GM18870 (cell line): ENCODE data around the gene CDC5L.
"Not testable (repeated sequence)": the region's sequence is repeated elsewhere in the genome, so short reads cannot be mapped to it uniquely, and the experiment has no call there.

Experiments
- ATAC-seq: cut with Tn5 transposase; IDR thresholded peaks from one replicate; pipeline ENCODE4 v1.9.1; 2021; ENCODE audit warnings: moderate library complexity; ENCODE audit not compliant: unreplicated experiment

Gene CDC5L

GRCh38 chr6:44449181-44449580 is 61.7 kb downstream of the CDC5L start:
- not testable (repeated sequence) for ATAC-seq

- ATAC-seq = no peak
These were observed 64.5 kb downstream of the CDC5L start for GRCh38 chr6:44451803-44452695.

- ATAC-seq = no peak
These were observed 65.2 kb downstream of the CDC5L start for GRCh38 chr6:44452725-44453124.

GRCh38 chr6:44453146-44453545 is 65.6 kb downstream of the CDC5L start:
- no peak for ATAC-seq

- ATAC-seq = no peak
These were observed 66.7 kb downstream of the CDC5L start for GRCh38 chr6:44454198-44454597.

GRCh38 chr6:44456070-44456965 is 68.8 kb downstream of the CDC5L start:
- ATAC-seq = no peak

GRCh38 chr6:44456966-44457292 is 69.4 kb downstream of the CDC5L start:
- ATAC-seq = no peak

- no peak for ATAC-seq
These were observed 70.1 kb downstream of the CDC5L start for GRCh38 chr6:44457596-44457995.

- ATAC-seq = no peak
These were observed 71.0 kb downstream of the CDC5L start for GRCh38 chr6:44458551-44458950.

GRCh38 chr6:44462335-44462734 is 74.8 kb downstream of the CDC5L start:
- no peak for ATAC-seq

GRCh38 chr6:44462797-44463727 is 75.6 kb downstream of the CDC5L start:
- ATAC-seq = no peak

GRCh38 chr6:44463728-44464450 is 76.4 kb downstream of the CDC5L start:
- ATAC-seq = no peak

- no peak for ATAC-seq
These were observed 77.2 kb downstream of the CDC5L start for GRCh38 chr6:44464527-44465310.

- ATAC-seq = no peak
These were observed 79.4 kb downstream of the CDC5L start for GRCh38 chr6:44466955-44467354.

GRCh38 chr6:44468835-44469234 is 81.3 kb downstream of the CDC5L start:
- no peak for ATAC-seq

- ATAC-seq = no peak
These were observed 82.6 kb downstream of the CDC5L start for GRCh38 chr6:44470115-44470464.

GRCh38 chr6:44470746-44471145 is 83.2 kb downstream of the CDC5L start:
- no peak for ATAC-seq

- ATAC-seq = no peak
These were observed 83.9 kb downstream of the CDC5L start for GRCh38 chr6:44471271-44471981.
